GM12892 (cell line): Measurements from ENCODE around the gene TESK1.

Experiments
- POLR2A ChIP-seq: IDR thresholded peaks from 2 replicates; pipeline ENCODE4 v1.6.1; 2011; ENCODE audit warnings: low read depth, low read length, control low read depth
- TAF1 ChIP-seq: IDR thresholded peaks from 2 replicates; pipeline ENCODE4 v1.6.1; 2011; ENCODE audit warnings: low read depth, mild to moderate bottlenecking, control low read depth, low read length, borderline replicate concordance

- TF ChIP-seq POLR2A (no peak), TAF1 (no peak)
Measured at GRCh38 chr9:35555881-35556280, 49.2 kb upstream of the TESK1 start.
